ENCODE results near the gene PRR36.

- TF ChIP-seq CTCF (IDR thresholded peaks at IDR 0.05) (peak; percentile 55 to 91 (median 59)), POLR2A (IDR thresholded peaks at IDR 0.05) (no peak)
These were observed 21.1 kb downstream of the PRR36 start for GRCh38 chr19:7852851-7853769.

All from vagina (tissue), 2 donors.